Uterus (tissue), 2 donors: ENCODE data around the gene ZSWIM6.

Experiments used
- CTCF ChIP-seq, 4 experiments: fragments of 200-600 bp in 2 of 4; fragments of 450-650 bp in 2 of 4; sonication (generic) in 2 of 4; IDR thresholded peaks; one replicate each; pipeline ENCODE4 v1.5.1; 2016 to 2019; ENCODE audit warnings: antibody characterized with exemption in 4 of 4, mild to moderate bottlenecking in 2 of 4, moderate library complexity in 1 of 4
- POLR2A ChIP-seq, 2 donors: fragments of 450-650 bp; IDR thresholded peaks; one replicate each; pipeline ENCODE4 v1.6.1; 2016; ENCODE audit warnings: antibody characterized with exemption in 2 of 2, mild to moderate bottlenecking in 1 of 2, moderate library complexity in 1 of 2

GRCh38 chr5:61595426-61595825 lies 263.4 kb downstream of the ZSWIM6 start:
- TF ChIP-seq CTCF (IDR thresholded peaks at IDR 0.05) (no peak), POLR2A (IDR thresholded peaks at IDR 0.05) (no peak)
